Lower lobe of right lung (tissue), 2 donors: Measurements from ENCODE around the gene KCNC3. TPM values are rescaled to one million over a fixed set of nuclear protein-coding genes. Genes with fewer than 3 reads are reported as not detected.

Experiments used
- ATAC-seq, 2 donors: fragments of 200-7000 bp; cut with Tn5 transposase; one replicate each; pipeline ENCODE4 v1.9.1; 2020 to 2022; ENCODE audit warnings: mild to moderate bottlenecking in 2 of 2, moderate library complexity in 2 of 2
- DNase-seq: peaks from one replicate; pipeline ENCODE4 v3.0.0-alpha.2; 2020
- H3K27ac ChIP-seq: fragments of 200-600 bp; one replicate; pipeline ENCODE4 v1.8.0; 2022
- H3K27me3 ChIP-seq: fragments of 200-600 bp; one replicate; pipeline ENCODE4 v1.8.0; 2022; ENCODE audit warnings: low read depth
- H3K36me3 ChIP-seq: fragments of 200-600 bp; one replicate; pipeline ENCODE4 v1.8.0; 2022; ENCODE audit warnings: mild to moderate bottlenecking
- H3K4me1 ChIP-seq: fragments of 200-600 bp; one replicate; pipeline ENCODE4 v1.8.0; 2022
- H3K4me3 ChIP-seq: fragments of 200-600 bp; one replicate; pipeline ENCODE4 v1.8.0; 2022; ENCODE audit warnings: mild to moderate bottlenecking
- H3K9me3 ChIP-seq: fragments of 200-600 bp; one replicate; pipeline ENCODE4 v1.8.0; 2022
- CTCF ChIP-seq: fragments of 200-600 bp; IDR thresholded peaks from one replicate; pipeline ENCODE4 v1.8.0; 2022; ENCODE audit warnings: antibody characterized with exemption, mild to moderate bottlenecking
- intact Hi-C: fragments of 100-400 bp; cut with DNase I; formaldehyde crosslinking; loops from one replicate; pipeline ENCODE4 v1.11.0; 2022
- total RNA-seq: library from RNA; stranded (reverse); fragmentation: NEBNext Ultra II Directional; extraction: Animal tissue kit (Norgen Biotek cat#: 25700); gene quantifications from one replicate; pipeline ENCODE4 v1.2.1, GENCODE V29; 2021
- donor health status: DM: no; HTN: yes; CAD: no; lungs with severe emphysema.

Gene KCNC3
- total RNA-seq, 1 donor from 2014 or later: 11.1 TPM

GRCh38 chr19:50317115-50317514 lies 12.1 kb downstream of the KCNC3 start:
- Histone ChIP-seq H3K27ac (no peak overlapping the region), H3K9me3 (no peaks in the 10 kb centered on the region), H3K27me3 (peaks cover 32% of the 10 kb centered on the region), H3K4me3 (no peak overlapping the region), H3K36me3 (no peaks in the 10 kb centered on the region), H3K4me1 (no peaks in the 10 kb centered on the region)
- no peak for TF ChIP-seq CTCF
- ATAC-seq: no peak
- intact Hi-C loops: no loop called here
- no peak for DNase-seq

GRCh38 chr19:50315773-50316448 lies 13.3 kb downstream of the KCNC3 start:
- no peak overlapping the region for H3K27ac ChIP-seq
- H3K9me3 ChIP-seq: no peaks in the 10 kb centered on the region
- no peaks in the 10 kb centered on the region for H3K4me1 ChIP-seq
- intact Hi-C loops: no loop called here
- H3K27me3 ChIP-seq: peaks cover 39% of the 10 kb centered on the region
- TF ChIP-seq CTCF: no peak
- no peaks in the 10 kb centered on the region for H3K36me3 ChIP-seq
- no peak for ATAC-seq
- DNase-seq: no peak
- H3K4me3 ChIP-seq: no peak overlapping the region

GRCh38 chr19:50314724-50315708 lies 14.2 kb downstream of the KCNC3 start:
- TF ChIP-seq CTCF: no peak
- no peaks in the 10 kb centered on the region for H3K9me3 ChIP-seq
- no peak for DNase-seq
- no peak overlapping the region for H3K4me3 ChIP-seq
- no peaks in the 10 kb centered on the region for H3K4me1 ChIP-seq
- no peaks in the 10 kb centered on the region for H3K36me3 ChIP-seq
- intact Hi-C loops: no loop called here
- H3K27ac ChIP-seq: no peak overlapping the region
- no peak for ATAC-seq
- H3K27me3 ChIP-seq: peaks cover 47% of the 10 kb centered on the region

DNA sequence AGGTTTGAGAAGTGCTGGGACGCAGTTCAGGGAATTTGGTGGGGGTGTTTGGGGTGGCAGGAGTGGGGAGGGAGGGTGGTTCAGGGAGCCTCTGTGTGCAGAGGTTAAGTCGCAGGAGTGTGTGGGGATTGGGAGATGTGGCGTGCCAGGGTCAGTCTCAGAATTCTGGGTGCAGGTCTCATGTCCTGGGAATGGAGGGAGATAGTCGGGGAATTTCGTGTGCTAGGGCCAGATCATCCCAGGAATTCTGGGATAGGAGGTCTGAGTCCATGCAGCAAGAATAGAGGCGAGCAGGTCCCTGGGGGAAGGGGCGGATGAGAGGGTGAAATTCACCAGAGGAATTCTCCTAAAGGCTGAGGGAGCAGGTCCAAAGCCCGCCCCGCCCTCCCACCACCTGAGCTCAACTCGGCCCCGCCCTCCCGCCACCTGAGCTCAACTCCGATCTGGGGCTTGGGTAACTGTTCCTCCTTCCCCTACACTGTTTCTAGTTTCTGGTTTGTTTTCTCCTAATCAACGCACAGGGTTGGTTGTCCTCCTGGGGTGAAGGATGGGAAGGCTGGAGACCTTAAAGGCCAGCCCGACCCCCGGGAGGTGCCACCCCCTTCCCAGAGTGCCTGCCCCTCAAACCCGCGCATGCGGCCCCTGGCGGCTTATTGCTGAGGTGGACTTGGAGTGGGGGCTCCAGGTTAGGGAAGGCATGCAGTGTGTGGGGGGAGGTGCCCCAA lies 15.2 kb downstream of the KCNC3 start:
- Histone ChIP-seq H3K27me3 (peaks cover 47% of the 10 kb centered on the region), H3K4me1 (no peaks in the 10 kb centered on the region), H3K4me3 (no peak overlapping the region), H3K27ac (no peak overlapping the region), H3K9me3 (no peaks in the 10 kb centered on the region), H3K36me3 (no peaks in the 10 kb centered on the region)
- intact Hi-C loops: no loop called here
- no peak for DNase-seq
- no peak for TF ChIP-seq CTCF
- peak; percentile 12 to 37 for ATAC-seq
